MM.1S (cell line): ENCODE data around the gene PSMD1.

Experiments
- DNase-seq: peaks from one replicate; pipeline ENCODE4 v3.0.0-alpha.2; 2015
- H2AFZ ChIP-seq: fragments of 300-600 bp; sonication (generic); 2 replicates; pipeline ENCODE4 v1.6.0; 2016; ENCODE audit warnings: antibody characterized with exemption, low read length
- H3F3A ChIP-seq: fragments of 300-600 bp; sonication (generic); 2 replicates; pipeline ENCODE4 v1.6.1; 2016; ENCODE audit warnings: mild to moderate bottlenecking, antibody characterized with exemption, low read length, moderate library complexity, mixed read lengths; ENCODE audit not compliant: insufficient read depth
- H3K27ac ChIP-seq: fragments of 300-600 bp; sonication (generic); 2 replicates; pipeline ENCODE4 v1.5.1; 2016; ENCODE audit warnings: mild to moderate bottlenecking, low read length
- H3K27me3 ChIP-seq: fragments of 300-600 bp; sonication (generic); replicated peaks from 2 replicates; pipeline ENCODE4 v1.6.0; 2016; ENCODE audit warnings: low read length; ENCODE audit not compliant: insufficient read depth
- H3K36me3 ChIP-seq: fragments of 300-600 bp; sonication (generic); replicated peaks from 2 replicates; pipeline ENCODE4 v1.6.1; 2016; ENCODE audit warnings: mild to moderate bottlenecking, low read length, mixed read lengths; ENCODE audit not compliant: insufficient read depth
- H3K4me1 ChIP-seq: fragments of 300-600 bp; sonication (generic); 2 replicates; pipeline ENCODE4 v1.6.1; 2016; ENCODE audit warnings: low read length, mixed read lengths
- H3K4me2 ChIP-seq: fragments of 300-600 bp; sonication (generic); 2 replicates; pipeline ENCODE4 v1.6.0; 2016; ENCODE audit warnings: low read depth, low read length
- H3K4me3 ChIP-seq: fragments of 300-600 bp; sonication (generic); 2 replicates; pipeline ENCODE4 v1.5.1; 2016; ENCODE audit warnings: low read length, mixed read lengths
- H3K79me2 ChIP-seq: fragments of 300-600 bp; sonication (generic); 2 replicates; pipeline ENCODE4 v1.6.1; 2016; ENCODE audit warnings: mixed run types, low read length, mixed read lengths
- H3K9ac ChIP-seq: fragments of 300-600 bp; sonication (generic); 2 replicates; pipeline ENCODE4 v1.6.1; 2016; ENCODE audit warnings: low read length, mixed read lengths
- H3K9me2 ChIP-seq: fragments of 300-600 bp; sonication (generic); replicated peaks from 2 replicates; pipeline ENCODE4 v1.6.1; 2016; ENCODE audit warnings: mild to moderate bottlenecking, low read length, mixed read lengths; ENCODE audit not compliant: insufficient read depth
- H3K9me3 ChIP-seq: fragments of 300-600 bp; sonication (generic); replicated peaks from 2 replicates; pipeline ENCODE4 v1.6.1; 2016; ENCODE audit warnings: mild to moderate bottlenecking, low read length, mixed read lengths; ENCODE audit not compliant: insufficient read depth
- H4K20me1 ChIP-seq: fragments of 300-600 bp; sonication (generic); 2 replicates; pipeline ENCODE4 v1.6.1; 2016; ENCODE audit warnings: mild to moderate bottlenecking, low read length, moderate library complexity, mixed read lengths; ENCODE audit not compliant: insufficient read depth
- EZH2 ChIP-seq: fragments of 300-600 bp; sonication (generic); optimal IDR thresholded peaks from 2 replicates; pipeline ENCODE3; 2017; ENCODE audit warnings: low read depth, mild to moderate bottlenecking, antibody characterized with exemption, low read length, mixed read lengths
- EZH2phosphoT487 ChIP-seq: fragments of 300-600 bp; sonication (generic); IDR thresholded peaks from 2 replicates; pipeline ENCODE4 v1.6.1; 2018; ENCODE audit warnings: antibody characterized with exemption, low read length
- TF ChIP-seq, protein P1 (sequence below): fragments of 300-600 bp; sonication (generic); IDR thresholded peaks from 2 replicates; pipeline ENCODE4 v1.5.1; 2016; ENCODE audit warnings: antibody characterized with exemption, low read length, mixed read lengths

The PSMD1 gene

DNA sequence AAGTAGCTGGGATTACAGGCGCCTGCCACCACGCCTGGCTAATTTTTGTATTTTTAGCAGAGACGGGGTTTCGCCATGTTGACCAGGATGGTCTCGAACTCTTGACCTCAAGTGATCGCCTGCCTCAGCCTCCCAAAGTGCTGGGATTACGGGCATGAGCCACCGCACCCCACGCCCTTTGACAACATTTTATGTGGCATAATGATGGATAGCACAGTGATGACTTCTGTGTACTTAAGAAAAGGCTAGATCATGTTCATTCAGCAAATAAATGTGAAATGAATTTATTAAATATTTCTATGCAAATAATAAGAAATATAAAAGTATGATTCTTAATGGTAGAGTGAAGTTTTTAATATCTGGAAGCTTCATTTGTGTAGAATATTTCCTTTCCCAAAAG lies 70.8 kb downstream of the PSMD1 start:
- H3K9ac ChIP-seq = no peak overlapping the region
- no peaks in the 10 kb centered on the region for H3F3A ChIP-seq
- H3K36me3 ChIP-seq = no peaks in the 10 kb centered on the region
- H3K4me1 ChIP-seq = no peaks in the 10 kb centered on the region
- no peak overlapping the region for H3K27ac ChIP-seq
- no peaks in the 10 kb centered on the region for H3K27me3 ChIP-seq
- H3K9me2 ChIP-seq = no peaks in the 10 kb centered on the region
- DNase-seq = no peak
- no peak for TF ChIP-seq EZH2phosphoT487
- no peak for TF ChIP-seq EZH2
- TF ChIP-seq, protein P1, sequence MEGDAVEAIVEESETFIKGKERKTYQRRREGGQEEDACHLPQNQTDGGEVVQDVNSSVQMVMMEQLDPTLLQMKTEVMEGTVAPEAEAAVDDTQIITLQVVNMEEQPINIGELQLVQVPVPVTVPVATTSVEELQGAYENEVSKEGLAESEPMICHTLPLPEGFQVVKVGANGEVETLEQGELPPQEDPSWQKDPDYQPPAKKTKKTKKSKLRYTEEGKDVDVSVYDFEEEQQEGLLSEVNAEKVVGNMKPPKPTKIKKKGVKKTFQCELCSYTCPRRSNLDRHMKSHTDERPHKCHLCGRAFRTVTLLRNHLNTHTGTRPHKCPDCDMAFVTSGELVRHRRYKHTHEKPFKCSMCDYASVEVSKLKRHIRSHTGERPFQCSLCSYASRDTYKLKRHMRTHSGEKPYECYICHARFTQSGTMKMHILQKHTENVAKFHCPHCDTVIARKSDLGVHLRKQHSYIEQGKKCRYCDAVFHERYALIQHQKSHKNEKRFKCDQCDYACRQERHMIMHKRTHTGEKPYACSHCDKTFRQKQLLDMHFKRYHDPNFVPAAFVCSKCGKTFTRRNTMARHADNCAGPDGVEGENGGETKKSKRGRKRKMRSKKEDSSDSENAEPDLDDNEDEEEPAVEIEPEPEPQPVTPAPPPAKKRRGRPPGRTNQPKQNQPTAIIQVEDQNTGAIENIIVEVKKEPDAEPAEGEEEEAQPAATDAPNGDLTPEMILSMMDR = no peak
- H3K79me2 ChIP-seq = peaks cover 47% of the 10 kb centered on the region
- H4K20me1 ChIP-seq = no peaks in the 10 kb centered on the region; the same call in 1 of the 2 replicates
- no peak overlapping the region for H2AFZ ChIP-seq
- H3K4me2 ChIP-seq = no peak overlapping the region
- no peaks in the 10 kb centered on the region for H3K9me3 ChIP-seq
- no peak overlapping the region for H3K4me3 ChIP-seq

DNA sequence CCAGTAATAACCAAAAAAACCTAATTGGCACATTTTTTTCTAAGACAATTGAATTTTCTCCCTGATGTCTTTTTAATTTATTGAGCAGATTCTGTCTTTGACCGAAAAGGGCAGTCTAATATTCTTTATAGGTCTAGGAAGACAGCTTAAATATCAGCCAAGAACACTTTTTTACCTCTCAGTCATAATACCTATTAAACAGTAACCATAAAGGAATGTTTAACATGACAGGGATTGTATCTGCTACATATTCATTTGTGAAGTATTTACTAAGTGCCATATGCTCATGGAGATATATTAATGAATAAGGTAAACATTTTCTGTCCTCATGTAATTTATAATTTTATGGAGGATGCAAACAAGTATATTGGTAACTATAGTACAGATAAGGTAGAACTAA lies 71.3 kb downstream of the PSMD1 start:
- Histone ChIP-seq H4K20me1 (no peaks in the 10 kb centered on the region; the same call in 1 of the 2 replicates), H3K27ac (no peak overlapping the region), H2AFZ (no peak overlapping the region), H3K4me3 (no peak overlapping the region), H3K4me2 (no peak overlapping the region), H3K79me2 (peaks cover 48% of the 10 kb centered on the region), H3K9me3 (no peaks in the 10 kb centered on the region), H3K9me2 (no peaks in the 10 kb centered on the region), H3K9ac (no peak overlapping the region), H3K4me1 (no peaks in the 10 kb centered on the region), H3K36me3 (no peaks in the 10 kb centered on the region), H3K27me3 (no peaks in the 10 kb centered on the region), H3F3A (no peaks in the 10 kb centered on the region)
- no peak for DNase-seq
- TF ChIP-seq EZH2 = no peak
- TF ChIP-seq EZH2phosphoT487 = no peak
- TF ChIP-seq, protein P1 = no peak

DNA sequence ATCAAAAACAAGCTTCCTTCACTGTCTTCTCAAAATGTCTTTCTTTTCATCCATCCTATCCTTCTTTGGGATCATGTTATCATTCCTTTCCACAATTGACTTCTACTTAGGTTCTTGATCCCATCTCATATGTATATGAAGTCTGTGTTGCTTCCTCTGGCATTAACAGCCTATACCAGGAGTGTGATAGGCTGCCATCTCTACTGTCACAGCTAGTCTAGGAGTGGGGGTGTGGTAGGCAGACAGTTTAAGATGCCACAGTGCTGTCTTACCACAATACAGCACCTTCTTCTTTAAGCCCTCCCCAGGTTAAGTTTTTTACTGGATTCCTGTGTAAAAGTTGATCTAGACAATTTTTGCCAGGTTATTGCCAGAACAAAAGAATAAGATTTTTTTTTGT lies 71.9 kb downstream of the PSMD1 start:
- no peaks in the 10 kb centered on the region for H3K27me3 ChIP-seq
- no peak overlapping the region for H2AFZ ChIP-seq
- no peak overlapping the region for H3K9ac ChIP-seq
- H3K4me2 ChIP-seq = no peak overlapping the region
- H3K79me2 ChIP-seq = peaks cover 47% of the 10 kb centered on the region
- no peak overlapping the region for H3K27ac ChIP-seq
- H4K20me1 ChIP-seq = no peaks in the 10 kb centered on the region; the same call in 1 of the 2 replicates
- no peak overlapping the region for H3K4me3 ChIP-seq
- no peaks in the 10 kb centered on the region for H3F3A ChIP-seq
- H3K9me3 ChIP-seq = no peaks in the 10 kb centered on the region
- no peak for TF ChIP-seq EZH2phosphoT487
- TF ChIP-seq, protein P1 = no peak
- TF ChIP-seq EZH2 = no peak
- no peaks in the 10 kb centered on the region for H3K36me3 ChIP-seq
- DNase-seq = no peak
- H3K9me2 ChIP-seq = no peaks in the 10 kb centered on the region
- no peaks in the 10 kb centered on the region for H3K4me1 ChIP-seq
